Bronchial epithelial cell (primary cell): Measurements from ENCODE around the gene ZNF407. TPM values are rescaled to one million over a fixed set of nuclear protein-coding genes. Genes with fewer than 3 reads are reported as not detected.

ENCODE experiments used
- DNase-seq: peaks from one replicate; pipeline ENCODE4 v3.0.0-alpha.2; 2010; ENCODE audit warnings: low read depth
- FAIRE-seq: peaks from 2 replicates; lab custom pipeline; 2011; peaks lifted over from hg19 to GRCh38; lab: Jason Lieb, UNC
- H3K27me3 ChIP-seq: 2 replicates; pipeline ENCODE4 v1.5.1; 2011; ENCODE audit warnings: low read length; ENCODE audit not compliant: control insufficient read depth, insufficient read depth
- H3K36me3 ChIP-seq: 2 replicates; pipeline ENCODE4 v1.5.1; 2011; ENCODE audit warnings: low read length; ENCODE audit not compliant: control insufficient read depth, insufficient read depth
- H3K4me3 ChIP-seq: 2 replicates; pipeline ENCODE4 v1.5.1; 2011; ENCODE audit warnings: mild to moderate bottlenecking, low read depth, low read length, control low read depth
- CTCF ChIP-seq: IDR thresholded peaks from 2 replicates; pipeline ENCODE4 v1.5.1; 2011; ENCODE audit warnings: mild to moderate bottlenecking, moderate library complexity, low read length, control low read depth, inconsistent platforms; ENCODE audit not compliant: insufficient read depth, severe bottlenecking
- total RNA-seq: library from RNA; depleted of rRNA; stranded (reverse); fragments of >200 nt; gene quantifications from 2 replicates; pipeline ENCODE4 v1.2.1, GENCODE V29; 2014

The ZNF407 gene
- total RNA-seq, 1 donor from 2014 or later, result 10.0 TPM

GRCh38 chr18:74728586-74728985 lies 130.9 kb downstream of the ZNF407 start:
- Histone ChIP-seq H3K27me3 (no peaks in the 10 kb centered on the region), H3K36me3 (no peaks in the 10 kb centered on the region), H3K4me3 (no peak overlapping the region)
- FAIRE-seq (no peak), DNase-seq (no peak)
- TF ChIP-seq CTCF, result no peak

GRCh38 chr18:74731097-74731496 lies 133.4 kb downstream of the ZNF407 start:
- H3K27me3 ChIP-seq, result no peaks in the 10 kb centered on the region
- no peak for FAIRE-seq
- DNase-seq, result no peak
- TF ChIP-seq CTCF, result no peak
- H3K36me3 ChIP-seq, result no peaks in the 10 kb centered on the region
- H3K4me3 ChIP-seq, result no peak overlapping the region

DNA sequence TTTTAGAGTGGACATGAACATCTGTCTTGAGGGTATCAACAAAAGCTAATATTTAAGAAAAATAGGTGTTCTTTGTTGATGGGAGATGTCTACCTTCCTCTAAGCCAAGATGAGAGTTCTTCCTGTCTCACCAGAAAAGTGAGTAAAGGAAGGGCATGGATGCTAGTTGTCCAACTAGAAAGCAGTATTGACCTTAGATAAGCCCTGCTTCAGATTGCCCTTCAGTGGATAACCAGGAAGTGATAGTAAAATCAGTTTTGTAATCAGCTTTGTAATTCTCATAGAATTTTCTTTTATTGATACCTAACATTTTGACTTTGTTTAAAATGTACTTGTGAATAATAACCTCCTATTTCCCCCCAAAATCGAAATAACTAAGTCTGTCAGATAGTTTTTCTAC lies 134.7 kb downstream of the ZNF407 start:
- no peak for TF ChIP-seq CTCF
- no peak for DNase-seq
- FAIRE-seq, result no peak
- H3K36me3 ChIP-seq, result no peaks in the 10 kb centered on the region
- H3K4me3 ChIP-seq, result no peak overlapping the region
- H3K27me3 ChIP-seq, result no peaks in the 10 kb centered on the region

GRCh38 chr18:74733598-74733997 lies 135.9 kb downstream of the ZNF407 start:
- Histone ChIP-seq H3K36me3 (no peaks in the 10 kb centered on the region), H3K27me3 (no peaks in the 10 kb centered on the region), H3K4me3 (no peak overlapping the region)
- FAIRE-seq, result no peak
- TF ChIP-seq CTCF, result no peak
- DNase-seq, result no peak

- no peak overlapping the region for H3K4me3 ChIP-seq
- TF ChIP-seq CTCF, result no peak
- DNase-seq, result no peak
- H3K27me3 ChIP-seq, result no peaks in the 10 kb centered on the region
- no peaks in the 10 kb centered on the region for H3K36me3 ChIP-seq
- FAIRE-seq, result no peak
Measured at GRCh38 chr18:74734013-74734444, 136.4 kb downstream of the ZNF407 start.

GRCh38 chr18:74739926-74740325 lies 142.3 kb downstream of the ZNF407 start:
- FAIRE-seq (no peak), DNase-seq (no peak)
- H3K36me3 ChIP-seq, result no peaks in the 10 kb centered on the region
- TF ChIP-seq CTCF, result no peak
- H3K27me3 ChIP-seq, result no peaks in the 10 kb centered on the region
- H3K4me3 ChIP-seq, result no peak overlapping the region
